Right renal cortex interstitium (tissue), 3 donors: ENCODE measurements around the gene NF1. TPM values are rescaled to one million over a fixed set of nuclear protein-coding genes. Genes with fewer than 3 reads are reported as not detected.

ENCODE experiments used
- DNase-seq, 3 donors: peaks; one replicate each; pipeline ENCODE4 v3.0.0-alpha.2; 2013; ENCODE audit warnings: low read depth in 3 of 3, low spot score in 2 of 3
- polyA plus RNA-seq, 3 donors: library from polyadenylated mRNA; unstranded; fragments of 120-200 nt; gene quantifications; one replicate each; pipeline ENCODE4 v1.2.1, GENCODE V29; 2013; ENCODE audit not compliant: insufficient read length in 3 of 3

The NF1 gene
- polyA plus RNA-seq, 3 donors, result 36.7 to 42.9 (median 39.2) TPM

DNA sequence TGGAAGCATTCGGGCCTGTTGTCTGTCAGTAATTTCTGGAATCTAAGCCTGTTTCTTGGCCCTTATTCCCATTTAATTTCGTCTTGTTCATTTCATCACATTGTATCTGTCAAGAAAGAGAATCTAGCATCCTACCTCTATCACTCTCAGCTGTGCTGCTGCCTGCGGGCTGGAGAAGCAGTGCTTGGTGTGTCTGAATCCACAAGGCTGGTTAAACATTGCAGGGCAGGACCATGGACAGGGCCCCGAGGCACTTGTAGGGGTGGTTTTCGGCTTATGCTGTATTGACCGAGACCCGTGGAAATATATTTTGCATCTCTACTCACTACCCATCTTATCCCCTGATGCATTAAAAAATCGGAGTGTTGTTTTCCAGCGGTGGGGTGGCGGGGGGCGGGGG, 299.8 kb downstream of the NF1 start:
- peak; percentile 60 to 75 (median 68) for DNase-seq

DNA sequence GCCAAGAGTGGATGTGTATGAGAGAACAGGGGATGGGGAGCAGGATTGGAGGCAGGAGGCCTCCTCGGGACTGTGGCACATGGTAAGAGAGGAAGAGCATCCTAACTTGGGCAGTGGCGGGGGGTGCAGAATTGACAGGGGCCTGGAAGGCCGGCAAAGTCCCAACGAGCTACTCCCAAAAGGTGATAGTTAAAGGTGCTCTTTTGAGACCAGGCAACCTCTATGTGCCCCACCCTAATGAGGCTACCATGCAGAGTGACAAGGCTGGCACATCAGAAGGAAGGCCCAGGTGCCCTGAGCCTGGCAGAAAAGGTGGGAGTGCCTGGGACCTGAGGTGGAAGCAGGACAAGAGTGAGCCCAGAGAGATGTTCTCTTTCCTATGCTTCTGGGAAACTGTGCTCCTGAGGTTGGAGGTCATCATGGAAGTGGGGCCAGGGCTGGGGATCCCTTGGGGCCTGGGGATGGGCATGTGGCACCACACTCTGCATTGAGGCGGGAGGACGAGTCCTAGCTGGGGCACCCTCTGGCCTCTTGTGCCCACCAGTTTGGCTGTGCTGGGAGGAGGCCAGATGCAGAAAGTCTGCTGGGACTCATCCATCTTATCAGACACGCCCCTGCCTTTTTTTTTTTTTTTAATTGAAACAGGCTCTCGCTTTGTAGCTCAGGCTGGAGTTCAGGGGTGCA, 302.6 kb downstream of the NF1 start:
- DNase-seq, result no peak

DNA sequence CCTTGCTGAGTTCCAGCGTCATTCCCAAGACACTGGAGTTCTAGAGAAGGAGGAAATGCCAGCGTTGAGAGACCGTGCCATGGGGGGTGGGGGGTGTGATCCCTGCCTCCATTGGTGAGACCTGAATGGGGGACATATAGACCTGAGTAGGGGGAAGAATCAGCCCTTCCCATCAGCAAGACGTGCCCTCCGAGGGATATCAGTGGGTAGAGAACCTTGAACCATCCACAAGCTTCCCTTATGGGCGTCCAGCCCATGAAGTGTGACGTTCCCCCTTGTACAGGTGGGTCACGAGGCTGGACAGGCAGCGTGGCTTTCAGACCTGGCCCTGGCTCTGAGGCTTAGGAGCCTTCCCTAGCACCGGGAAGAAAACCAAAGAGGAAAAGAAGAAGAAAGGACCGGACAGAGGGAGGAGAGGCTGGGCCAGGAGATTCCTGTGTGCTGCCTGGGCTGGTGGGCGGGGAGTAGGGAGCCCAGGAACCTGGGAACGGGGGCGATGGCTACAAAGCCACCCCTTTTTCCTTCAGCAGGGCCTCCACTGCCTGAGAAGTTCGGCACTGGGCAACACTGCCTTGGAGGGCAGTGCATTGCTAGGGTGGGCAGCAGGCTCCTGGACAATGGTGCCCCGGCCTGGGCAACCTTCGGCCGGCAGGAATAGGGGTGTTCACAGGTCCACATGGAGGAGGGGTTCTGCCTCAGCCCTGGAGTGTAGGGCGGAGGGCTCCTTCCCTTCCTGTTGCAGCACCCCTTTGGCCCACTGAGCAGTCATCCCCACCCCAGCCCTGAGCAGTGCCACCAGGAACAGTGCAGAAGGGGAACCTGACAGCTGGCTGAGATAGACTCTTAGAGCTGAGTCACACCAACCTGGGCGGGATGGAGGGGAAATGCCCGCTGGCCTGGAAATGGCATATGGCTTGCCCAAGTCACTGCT, 303.9 kb downstream of the NF1 start:
- no peak for DNase-seq

DNA sequence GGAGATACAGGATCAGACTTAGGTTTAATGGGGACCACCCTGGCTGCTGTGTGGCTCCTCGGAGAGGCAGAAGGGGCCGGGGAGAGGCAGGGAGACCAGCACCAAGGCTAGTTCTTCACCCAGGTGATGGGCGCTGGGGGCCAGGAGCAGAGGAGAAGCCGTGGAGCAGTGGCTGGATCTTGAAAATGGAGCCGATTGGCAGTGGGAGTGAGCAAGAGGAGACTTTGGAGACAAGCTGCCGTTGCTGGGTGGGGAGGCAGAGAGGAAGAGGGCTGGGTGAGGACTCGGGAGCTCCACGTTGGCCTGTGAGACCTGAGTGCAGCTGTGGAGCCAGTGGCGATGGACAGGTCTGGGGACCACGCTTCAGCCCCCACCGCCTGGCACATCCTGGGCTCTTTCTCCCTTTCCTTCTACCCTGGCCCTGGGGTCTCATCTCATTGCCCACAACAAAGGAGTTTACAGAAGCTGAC, 305.7 kb downstream of the NF1 start:
- no peak for DNase-seq

DNA sequence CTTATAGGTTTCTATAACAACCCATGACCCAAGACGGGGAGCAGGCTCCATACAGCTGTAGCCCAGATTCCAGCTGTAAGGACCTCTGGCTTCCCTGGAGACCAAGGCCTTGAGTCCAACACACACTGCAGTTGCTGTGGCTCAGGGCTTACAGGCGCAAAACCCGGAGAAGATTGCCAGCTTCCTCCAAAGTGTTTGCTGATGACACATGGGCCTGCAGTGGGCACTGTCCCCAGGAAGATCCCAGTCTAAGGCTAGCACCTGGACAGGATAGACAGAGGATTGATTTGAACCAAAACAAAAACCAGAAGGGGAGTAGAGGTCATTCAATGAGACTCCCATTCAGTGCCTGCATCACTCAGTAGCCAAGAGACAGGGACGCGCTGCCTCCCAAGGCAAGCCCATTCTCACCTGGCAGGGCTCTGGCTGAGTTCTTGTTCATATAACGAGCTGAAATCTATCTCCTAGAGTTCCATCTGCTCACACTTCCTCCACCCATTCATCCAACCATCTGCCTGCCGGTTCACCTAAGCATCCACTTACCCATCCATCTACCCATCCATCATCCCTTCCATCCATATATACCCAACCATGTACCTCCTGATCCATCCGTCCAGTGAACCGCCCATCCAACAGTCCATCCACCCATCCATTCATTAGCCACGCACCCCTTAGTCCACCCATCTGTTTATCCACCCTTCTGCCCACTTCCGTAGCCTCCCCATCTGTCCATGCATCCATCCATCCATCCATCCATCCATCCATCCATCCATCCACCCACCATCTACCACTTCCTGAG, 306.9 kb downstream of the NF1 start:
- DNase-seq, result no peak

DNA sequence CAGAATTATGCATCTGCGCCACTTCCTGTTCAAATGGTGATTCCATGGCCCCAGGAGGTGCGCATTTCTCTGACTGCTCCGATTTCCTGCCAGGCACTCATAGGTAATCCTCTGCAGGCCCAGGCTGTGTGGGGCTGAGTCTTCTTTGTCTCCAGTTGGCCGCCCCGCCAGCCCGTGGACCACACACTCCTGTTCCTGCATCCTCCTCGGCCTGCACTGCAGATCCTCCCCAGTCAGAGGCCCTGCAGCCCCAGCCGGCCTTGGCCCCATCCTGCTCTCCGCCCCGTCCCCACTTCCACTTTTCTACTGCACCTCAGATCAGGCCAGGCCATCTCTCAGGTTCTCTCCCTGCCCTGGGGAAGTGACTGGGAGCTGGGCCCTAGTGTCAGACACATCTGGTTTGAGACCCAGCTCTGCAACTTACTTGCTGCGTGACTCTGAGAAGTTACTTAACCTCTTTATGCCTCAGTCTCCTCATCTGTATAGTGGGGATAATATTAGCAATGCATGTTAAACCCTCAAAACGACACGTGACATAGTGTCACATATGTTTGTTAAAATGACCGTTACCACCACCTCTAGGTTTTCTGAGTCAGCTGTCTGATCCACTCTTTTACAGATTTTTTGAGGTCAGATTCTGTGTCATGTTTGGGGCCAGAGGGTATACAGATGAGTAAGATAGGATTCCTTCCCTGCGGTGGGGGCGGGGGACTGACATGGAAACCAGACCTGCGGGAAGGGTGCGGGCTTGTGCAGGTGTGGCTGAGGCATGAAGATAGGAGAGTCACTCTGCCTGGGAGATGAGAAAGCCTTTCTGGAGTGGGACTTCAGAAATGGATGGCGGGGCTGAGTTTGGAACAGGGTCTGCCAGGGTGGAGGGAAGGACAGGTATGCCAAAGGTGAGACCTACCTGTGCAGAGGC, 309.5 kb downstream of the NF1 start:
- no peak for DNase-seq

DNA sequence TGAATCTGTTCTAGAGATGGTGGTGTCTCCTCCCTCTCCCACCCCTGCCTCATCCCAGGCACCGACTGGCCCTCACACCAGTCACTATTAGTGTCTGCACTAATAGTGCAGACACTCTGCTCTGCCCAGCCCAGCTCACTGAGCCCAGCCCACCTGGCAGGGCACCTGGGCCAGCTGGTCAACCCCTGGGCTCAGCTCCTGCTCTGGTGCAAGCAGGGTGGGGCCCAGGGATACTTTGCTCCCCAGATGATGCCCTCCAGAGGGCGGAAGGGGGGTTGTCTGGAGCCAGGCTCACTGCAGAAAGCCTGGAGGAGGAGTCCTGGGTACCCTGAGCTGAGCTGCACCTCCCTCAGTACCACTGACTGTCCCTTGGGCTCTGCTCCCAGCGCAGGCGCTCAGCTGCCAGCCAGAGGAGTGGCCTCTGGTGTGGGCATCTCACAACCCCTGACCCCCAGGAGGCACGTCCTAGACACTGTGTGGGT, 311.2 kb downstream of the NF1 start:
- no peak for DNase-seq

DNA sequence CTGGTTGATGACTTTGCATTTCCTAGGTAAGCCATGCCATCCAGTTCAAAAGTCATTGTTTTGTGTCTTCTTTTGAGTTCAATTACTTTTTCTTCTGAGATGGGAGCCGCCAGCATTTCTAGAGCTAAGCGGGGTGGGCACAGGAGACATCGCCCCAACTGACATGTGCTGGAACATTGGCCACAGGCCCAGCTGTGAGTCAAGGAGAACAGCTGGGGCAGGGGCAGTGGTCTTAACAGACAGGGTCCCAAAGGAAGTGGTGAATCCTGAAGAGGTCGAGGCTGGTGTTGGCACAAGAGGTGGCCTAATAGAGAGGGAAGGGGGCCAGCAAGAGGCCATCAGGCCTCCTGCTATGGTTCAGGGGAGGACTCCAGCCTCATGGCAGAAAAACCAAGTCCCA, 313.8 kb downstream of the NF1 start:
- no peak for DNase-seq

DNA sequence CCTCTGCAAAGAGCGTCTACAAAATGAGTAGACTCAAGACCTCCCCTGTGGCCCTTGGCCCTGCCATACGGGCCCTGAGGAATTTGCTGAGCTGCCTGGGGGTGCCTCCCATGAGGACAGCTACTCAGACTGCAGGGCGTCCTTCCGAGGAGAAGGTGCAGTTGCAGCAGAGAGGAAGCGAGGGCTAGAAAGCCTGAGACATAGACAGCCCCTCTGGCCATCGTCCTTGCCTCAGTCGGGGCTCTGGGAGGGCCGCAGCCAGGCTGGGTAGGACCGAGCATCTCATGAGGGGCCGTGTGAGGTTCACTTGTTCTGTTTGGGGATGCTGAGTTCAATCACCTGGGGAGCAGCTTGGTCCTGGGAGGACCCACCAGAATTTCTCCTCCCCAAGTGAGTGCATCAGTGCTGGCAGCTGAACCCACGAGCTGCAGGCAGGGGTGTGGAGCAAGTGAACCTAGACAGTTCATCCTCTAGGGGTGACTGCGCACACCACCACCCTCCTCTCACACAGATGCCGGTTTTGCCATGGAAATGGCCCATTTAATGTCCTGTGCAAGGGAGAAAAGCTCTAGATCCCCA, 317.0 kb downstream of the NF1 start:
- DNase-seq, result no peak

DNA sequence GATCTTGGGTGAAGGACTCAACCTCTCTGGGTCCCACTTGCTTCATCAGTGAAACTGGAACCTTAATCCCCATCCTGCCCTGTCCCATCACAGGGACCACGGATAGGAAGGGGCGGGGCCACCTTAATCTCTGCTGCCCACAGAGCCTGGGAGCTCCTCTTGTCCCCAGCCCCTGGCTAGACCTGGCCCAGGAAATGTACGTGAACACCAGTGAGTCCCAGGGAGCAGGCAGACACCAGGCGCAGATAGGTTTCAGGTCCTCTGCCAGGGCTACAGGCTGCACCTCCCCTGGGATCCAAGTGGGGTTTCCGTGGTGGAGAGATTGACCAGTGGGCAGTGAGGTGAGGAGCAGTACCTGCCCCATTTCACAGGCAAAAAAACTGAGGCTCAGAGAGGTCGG, 317.7 kb downstream of the NF1 start:
- no peak for DNase-seq

DNA sequence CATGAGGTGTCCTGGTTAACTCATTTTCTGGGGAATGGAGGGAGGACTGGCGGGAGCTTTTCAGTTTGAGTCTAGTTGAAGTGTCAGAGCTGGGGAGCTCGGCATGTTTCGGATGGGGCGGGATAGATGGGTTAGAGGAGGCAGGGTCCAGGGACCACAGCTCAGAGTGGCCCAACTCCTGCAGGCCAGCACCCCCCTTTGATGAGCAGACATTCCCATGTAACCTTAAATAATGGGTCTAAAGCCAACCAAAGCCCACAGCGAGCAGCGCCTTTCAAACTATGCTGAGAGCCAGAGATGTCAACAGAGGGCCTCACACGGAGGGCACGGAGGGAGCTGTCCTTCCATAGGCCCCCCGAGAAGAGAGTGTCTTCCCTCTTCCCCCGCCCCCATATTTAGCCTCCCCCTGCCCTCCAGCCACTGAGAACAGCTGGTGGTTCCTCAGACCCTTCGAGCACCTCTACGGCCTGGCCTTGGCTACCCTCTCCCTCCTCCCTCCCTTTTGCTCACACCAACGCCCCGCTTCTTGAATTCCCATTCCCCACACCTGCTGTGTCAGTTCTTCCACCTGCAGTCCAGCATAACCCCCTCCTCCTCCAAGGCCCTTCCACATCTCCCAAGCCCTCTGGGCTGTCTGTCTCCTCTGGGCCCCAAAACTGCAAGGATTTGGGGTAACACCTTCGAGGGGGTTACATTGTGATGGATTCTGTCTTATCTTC, 318.5 kb downstream of the NF1 start:
- no peak for DNase-seq

DNA sequence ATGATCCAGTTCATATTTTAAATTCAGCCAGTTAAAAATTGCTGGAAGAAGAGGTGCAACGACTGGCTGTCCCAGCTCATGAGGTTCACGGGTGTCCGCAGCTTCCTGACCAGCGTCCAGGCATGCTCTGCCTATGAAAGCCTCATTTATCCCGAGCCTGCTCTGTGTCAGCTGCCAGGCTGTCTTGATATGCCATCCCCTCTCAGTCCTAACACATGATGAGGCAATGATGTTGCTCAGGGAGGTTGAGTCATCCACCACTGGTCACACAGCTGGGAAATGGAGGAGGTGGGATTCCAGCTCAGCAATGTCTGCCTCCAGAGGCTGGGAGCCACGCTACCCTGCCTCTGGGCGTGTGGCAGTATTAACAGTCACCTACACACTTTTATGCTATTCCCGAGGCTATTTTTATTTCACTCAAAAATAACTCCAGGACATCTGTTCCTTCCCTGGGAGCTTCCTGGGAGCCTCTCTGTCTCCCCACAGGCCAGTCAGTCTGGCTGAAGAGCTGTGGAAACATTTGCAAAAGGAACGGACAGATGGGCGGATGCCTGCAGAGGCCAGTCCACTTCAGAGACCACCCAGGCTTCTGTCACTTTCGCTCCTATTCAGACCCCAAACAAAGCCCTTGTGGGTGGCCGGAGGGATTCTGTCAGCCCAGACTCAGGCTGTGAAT, 319.2 kb downstream of the NF1 start:
- DNase-seq, result no peak

DNA sequence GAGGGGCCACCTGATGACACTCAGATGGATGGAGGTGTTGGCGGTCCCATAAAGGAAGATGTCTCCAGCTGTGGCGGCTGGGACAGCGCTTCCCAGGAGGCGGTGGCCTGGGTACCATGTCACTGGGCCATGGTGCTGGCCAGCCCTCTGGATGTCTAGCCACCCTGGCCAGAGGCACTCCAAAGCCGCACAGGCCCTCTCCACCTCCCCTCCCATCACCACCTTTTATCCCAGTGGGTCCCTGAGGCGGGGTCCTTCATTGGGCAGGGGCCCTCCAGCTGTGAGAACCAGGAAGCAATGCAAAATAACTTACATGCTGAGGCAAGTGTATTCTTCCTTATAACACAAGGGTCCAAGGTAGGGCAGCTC, 319.8 kb downstream of the NF1 start:
- no peak for DNase-seq

DNA sequence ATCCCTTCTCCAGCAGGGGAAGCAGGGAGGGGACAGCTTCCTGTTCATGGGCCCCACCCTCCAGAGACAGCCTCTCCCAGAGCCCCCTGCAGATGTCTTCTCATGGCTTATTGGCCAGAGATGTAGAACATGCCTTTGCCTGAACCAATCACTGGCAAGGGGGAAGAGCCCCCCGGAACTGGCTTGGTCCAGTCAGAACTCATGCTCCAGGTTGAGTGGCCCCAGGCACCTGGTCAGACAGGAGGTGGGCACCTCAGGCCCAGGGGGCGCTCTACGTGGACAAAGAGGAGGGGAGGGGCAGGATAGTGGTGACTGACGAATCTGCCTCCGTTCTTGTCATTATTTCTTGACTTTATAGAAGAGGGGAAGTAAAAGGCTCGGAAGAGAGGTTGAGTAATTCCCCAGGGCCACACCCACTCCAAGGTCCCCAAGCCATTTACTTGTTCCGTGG, 320.3 kb downstream of the NF1 start:
- no peak for DNase-seq

DNA sequence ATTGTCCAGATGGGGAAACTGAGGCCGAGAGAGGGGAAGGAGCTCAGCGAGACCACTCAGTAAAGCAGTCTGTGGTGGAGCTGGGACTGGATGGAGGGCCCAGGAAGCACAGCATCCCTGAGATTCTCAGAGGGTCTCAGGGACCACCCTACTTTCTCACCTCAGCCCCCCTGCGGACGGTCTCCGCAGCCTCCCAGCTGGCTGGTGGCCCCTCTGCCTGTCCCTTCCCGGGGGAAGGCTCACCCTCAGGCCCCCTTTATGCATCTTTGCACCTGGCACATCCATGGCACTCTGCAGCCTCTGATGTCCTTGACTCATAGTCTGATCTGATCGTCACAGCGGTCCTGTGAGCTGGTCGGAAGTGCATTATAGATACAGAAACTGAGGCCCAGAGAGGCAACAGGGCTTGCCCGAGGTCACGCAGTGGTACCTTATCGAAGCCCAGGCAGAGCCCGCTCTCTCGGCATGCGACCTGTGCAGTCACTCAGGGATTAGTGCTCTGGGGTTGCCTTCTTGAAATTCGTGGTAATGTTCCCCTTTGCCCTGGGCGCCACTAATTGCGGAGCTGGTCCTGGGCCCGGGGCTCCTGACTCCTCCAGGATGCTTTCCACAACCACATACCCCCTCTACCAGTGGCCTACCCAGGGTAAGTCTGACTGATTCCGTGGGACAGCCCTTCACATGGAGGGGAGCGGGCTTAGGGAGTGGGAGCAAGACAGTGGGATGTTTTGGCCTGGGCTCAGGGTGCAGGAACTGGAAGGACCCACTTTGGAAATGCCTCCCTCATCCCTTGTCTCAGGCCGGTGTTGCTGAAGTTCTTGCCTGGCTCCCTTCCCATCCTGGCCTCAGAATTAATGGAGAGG, 321.1 kb downstream of the NF1 start:
- no peak for DNase-seq

DNA sequence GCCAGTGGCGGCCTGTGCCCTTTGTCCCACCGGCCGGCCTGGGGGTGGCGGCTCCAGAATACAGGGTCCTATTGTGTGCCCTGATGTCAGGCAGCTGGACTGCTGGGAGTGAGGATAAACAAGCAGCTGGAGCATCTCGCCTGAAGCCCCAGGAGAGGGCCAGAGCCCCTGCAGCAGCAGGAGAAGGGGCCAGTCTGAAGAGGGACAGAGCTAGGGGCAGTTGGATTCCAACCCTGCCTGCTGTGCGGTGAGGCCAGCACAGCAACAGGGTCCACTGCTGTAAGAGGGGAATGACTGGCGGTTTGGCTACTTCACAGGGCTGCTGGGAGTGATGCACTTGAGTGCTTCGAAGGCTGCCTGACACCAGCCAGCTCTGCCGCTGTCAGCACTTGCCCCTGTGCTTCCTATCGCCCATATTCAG, 321.7 kb downstream of the NF1 start:
- DNase-seq, result no peak

DNA sequence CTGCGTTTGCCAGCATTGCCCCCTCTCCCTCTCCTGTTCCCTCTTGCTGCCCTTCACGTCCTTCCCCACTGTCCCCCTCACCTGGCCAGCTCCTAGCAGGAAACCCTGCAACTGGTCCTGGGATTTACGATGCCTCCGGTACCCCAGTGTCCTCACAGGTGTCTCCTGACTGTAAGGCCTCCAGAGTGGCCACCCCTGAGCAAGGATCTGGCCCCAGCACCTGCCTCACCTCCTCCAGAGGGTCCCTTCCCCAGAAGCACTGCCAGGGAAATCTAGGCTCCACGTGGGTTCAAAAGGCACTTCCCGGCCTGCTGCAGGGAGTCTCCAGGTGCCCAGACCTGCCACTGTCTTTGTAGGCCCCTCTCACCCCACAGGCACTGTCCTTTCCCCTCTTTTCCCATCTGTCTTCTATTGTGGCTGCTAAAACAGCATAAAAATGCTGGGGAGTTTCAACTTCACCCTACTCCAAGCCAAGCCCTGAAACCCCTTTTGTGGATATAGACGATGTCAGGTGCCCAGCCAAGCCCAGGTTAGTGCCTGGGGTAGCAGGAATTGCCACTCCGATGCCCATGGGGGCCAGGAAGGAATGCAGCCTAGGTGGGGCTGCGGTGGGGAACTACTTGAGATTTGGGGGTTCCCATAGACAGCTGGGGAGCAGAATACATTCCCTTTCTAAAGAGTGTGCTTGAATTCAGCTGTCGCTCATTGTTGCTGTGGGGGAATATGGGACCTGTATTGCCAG, 322.4 kb downstream of the NF1 start:
- DNase-seq, result no peak
